C4-2B (cell line): ENCODE data around the gene TRIM75.

Source experiments
- ZFX ChIP-seq: fragments of 450-650 bp; IDR thresholded peaks from 2 replicates; pipeline ENCODE4 v1.6.1; 2017
- TF ChIP-seq, protein P1 (sequence below): fragments of 450-650 bp; conservative IDR thresholded peaks from 2 replicates; pipeline ENCODE4 v1.5.1; 2017; ENCODE audit warnings: mild to moderate bottlenecking

DNA sequence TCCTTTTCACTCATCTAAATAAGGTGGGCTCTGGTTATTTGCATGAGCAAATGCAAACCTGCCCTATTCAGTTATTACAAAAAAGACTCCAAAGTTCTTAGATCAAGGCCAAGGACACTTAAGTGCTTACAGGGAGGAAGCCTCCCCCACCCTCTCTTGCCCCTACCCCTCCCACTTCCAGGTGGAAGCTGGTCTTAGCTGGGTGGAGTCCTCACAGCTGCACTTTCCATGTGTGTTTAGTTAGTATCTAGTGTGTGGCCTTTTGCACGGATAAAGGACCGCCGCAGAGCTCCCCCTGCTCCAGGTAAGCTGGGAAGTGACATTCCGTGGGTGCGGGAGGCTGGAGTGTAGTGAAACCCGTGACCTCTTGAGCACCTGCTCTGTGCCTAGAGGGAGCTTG, at the start of gene TRIM75:
- TF ChIP-seq, protein P1, sequence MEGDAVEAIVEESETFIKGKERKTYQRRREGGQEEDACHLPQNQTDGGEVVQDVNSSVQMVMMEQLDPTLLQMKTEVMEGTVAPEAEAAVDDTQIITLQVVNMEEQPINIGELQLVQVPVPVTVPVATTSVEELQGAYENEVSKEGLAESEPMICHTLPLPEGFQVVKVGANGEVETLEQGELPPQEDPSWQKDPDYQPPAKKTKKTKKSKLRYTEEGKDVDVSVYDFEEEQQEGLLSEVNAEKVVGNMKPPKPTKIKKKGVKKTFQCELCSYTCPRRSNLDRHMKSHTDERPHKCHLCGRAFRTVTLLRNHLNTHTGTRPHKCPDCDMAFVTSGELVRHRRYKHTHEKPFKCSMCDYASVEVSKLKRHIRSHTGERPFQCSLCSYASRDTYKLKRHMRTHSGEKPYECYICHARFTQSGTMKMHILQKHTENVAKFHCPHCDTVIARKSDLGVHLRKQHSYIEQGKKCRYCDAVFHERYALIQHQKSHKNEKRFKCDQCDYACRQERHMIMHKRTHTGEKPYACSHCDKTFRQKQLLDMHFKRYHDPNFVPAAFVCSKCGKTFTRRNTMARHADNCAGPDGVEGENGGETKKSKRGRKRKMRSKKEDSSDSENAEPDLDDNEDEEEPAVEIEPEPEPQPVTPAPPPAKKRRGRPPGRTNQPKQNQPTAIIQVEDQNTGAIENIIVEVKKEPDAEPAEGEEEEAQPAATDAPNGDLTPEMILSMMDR: no peak
- TF ChIP-seq ZFX: no peak
